ENCODE measurements around the gene ZNF550.
"Not testable (repeated sequence)": the region's sequence is repeated elsewhere in the genome, so short reads cannot be mapped to it uniquely, and the experiment has no call there.

The ZNF550 gene

GRCh38 chr19:57527136-57527881, 32.4 kb downstream of the ZNF550 start, which contains the start of gene ZNF549:
TSS of gene ZNF549 (plus strand) at chr19:57527356. CDS start at chr19:57527574, 218 bp downstream.
- peak; percentile 78 for DNase-seq (ENCODE audit: low read depth)

GRCh38 chr19:57518021-57518420, 41.6 kb downstream of the ZNF550 start:
- DNase-seq (ENCODE audit: low read depth): not testable (repeated sequence)

- no peak for DNase-seq (ENCODE audit: low read depth)
These were observed 44.4 kb downstream of the ZNF550 start for GRCh38 chr19:57515255-57515654.

- DNase-seq (ENCODE audit: low read depth): no peak
These were observed 46.8 kb downstream of the ZNF550 start for GRCh38 chr19:57512845-57513244.

GRCh38 chr19:57511484-57511883, 48.2 kb downstream of the ZNF550 start:
- DNase-seq (ENCODE audit: low read depth): no peak

- DNase-seq (ENCODE audit: low read depth): no peak
These were observed 53.5 kb downstream of the ZNF550 start for GRCh38 chr19:57506163-57506562.

- not testable (repeated sequence) for DNase-seq (ENCODE audit: low read depth)
These were observed 59.3 kb downstream of the ZNF550 start for GRCh38 chr19:57500400-57500799.

GRCh38 chr19:57499680-57500395, 59.8 kb downstream of the ZNF550 start, which contains the start of gene ZNF773:
TSS of gene ZNF773 (plus strand) at chr19:57499938. CDS start at chr19:57500081, 143 bp downstream.
- peak; percentile 87 for DNase-seq (ENCODE audit: low read depth)

- not testable (repeated sequence) for DNase-seq (ENCODE audit: low read depth)
These were observed 60.4 kb downstream of the ZNF550 start for GRCh38 chr19:57499332-57499679.

GRCh38 chr19:57488299-57488644, 71.4 kb downstream of the ZNF550 start:
- not testable (repeated sequence) for DNase-seq (ENCODE audit: low read depth)

GRCh38 chr19:57487477-57488298, 72.0 kb downstream of the ZNF550 start, which contains the start of gene ZNF419:
TSS of gene ZNF419 (plus strand) at chr19:57487750. CDS start at chr19:57487951, 201 bp downstream.
- DNase-seq (ENCODE audit: low read depth): peak; percentile 82
